HUDEP-2 (cell line): ENCODE measurements around the gene DFFA.
"Not testable (repeated sequence)": the region's sequence is repeated elsewhere in the genome, so short reads cannot be mapped to it uniquely, and the experiment has no call there.

Experiments
- DNase-seq, 76 experiments: peaks; one replicate each; lab custom pipeline; 2025; ENCODE audit not compliant: unreplicated experiment in 76 of 76; lab: John Stamatoyannopoulos, UW

The DFFA gene

DNA sequence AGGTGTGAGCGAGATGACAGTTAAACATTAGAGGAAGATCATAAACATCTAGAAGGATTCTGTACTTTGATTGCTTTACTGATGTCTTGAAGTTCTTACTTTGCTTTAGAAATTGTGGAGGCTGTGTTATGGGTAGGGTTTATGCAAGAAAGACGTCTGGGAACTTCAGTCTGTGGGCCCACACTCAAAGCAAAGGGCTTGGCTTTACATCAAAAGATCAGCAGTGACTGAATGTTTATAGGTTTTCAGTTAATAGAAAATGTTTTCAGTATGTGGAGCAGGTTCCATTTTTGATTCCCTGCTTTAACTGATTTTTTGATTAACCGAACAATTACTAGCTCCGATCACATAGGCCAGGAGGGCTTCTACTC is 34.3 kb upstream of the DFFA start:
- no peak for DNase-seq

DNA sequence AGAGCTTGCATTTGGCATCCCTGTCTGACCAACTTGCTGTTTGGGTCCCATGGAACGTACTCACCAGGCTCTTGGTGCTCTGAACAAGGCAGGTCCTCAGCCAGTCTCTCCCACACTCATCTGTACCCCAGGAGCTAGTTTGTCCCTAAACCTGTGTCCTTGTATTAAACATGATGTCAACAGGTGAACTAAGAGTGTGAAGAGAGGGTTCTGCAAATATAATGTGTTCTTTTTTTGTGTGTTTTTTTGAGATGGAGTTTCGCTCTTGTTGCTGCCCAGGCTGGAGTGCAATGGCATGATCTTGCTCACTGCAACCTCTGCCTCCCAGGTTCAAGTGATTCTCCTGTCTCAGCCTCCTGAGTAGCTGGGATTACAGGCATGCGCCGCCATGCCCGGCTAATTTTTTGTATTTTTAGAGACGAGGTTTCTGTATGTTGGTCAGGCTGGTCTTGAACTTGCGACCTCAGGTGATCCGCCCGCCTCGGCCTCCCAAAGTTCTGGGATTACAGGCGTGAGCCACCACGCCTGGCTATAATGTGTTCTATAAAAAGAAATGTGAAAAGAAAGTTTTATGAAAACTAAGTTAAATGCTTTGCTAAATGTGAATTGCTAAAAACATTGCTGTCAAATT is 33.8 kb upstream of the DFFA start:
- DNase-seq, result not testable (repeated sequence)

DNA sequence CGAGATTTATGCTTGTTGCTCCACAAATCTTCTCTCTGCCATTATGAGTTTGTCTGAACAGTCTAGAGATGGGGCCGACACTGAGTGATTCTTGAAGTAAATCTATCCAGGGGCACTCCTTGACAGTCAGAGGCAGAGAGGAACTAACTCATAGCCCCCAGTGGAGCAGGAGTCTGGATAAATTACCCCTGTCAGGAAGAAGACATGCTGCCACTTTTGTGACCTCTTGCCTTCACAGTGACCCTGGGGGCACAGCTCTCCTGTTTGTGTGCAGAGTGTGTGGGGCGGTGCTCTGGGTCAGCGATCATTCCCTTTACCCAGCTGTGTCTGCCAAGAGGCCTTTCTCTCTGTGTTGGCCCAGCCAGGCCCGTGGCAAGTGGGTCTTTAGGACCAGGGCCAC is 31.9 kb upstream of the DFFA start:
- no peak for DNase-seq

DNA sequence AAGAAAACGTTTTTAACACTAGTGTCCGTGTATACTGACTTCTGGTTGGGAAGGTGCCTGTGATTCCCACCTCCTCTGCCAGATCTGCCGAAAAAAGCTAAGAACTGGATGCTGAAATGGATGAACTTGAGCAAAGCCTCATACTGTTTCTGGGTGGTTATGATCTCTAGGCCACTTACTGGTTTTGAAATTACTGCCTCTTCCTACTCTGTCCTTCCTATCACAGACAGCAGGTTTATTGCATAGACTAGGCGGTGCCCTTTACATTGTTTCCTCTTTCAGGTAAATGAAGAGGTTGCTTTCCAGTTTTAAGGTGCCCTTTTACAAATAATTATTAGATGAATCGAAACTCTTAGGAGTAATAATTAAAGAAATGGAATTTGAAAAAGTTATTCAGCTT is 29.9 kb upstream of the DFFA start:
- DNase-seq, result no peak

DNA sequence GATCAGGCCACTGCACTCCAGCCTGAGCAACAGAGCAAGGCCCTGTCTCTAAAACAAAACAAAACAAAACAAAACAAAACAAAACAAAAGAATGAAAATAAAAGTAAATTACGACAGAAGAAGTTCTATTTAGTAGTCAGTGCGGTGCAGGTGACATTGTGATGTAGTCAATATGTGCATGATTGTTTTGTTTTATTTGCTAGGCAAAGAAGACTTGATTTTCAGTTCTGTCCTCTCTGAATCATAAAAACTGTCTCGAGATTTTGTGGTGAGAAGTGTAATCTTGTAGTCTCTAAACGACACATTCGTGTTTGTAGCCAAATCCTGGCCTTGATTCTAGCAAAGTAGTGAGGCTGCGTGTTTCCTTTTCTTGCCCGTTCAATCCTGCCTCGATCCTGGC is 25.9 kb upstream of the DFFA start:
- no peak for DNase-seq

DNA sequence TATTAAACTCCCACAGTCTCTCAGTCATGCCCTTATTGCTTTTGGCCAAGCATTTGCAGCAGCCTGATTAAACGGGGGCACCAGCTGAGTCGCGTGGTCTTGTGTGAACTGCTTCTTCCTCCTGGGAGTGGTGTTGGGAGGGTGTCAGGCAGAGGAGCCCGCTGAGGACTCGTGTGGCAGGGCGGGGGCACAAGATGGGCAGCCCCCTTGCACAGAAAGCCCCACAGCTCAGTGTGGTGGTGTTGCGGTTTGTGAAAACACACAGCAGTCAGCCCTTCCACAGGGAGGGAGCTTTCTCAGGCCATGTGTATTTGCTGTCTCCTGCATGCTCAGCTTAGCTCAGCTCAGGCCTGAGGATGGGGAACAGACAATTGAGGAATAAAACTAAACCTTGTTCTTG is 24.8 kb upstream of the DFFA start:
- DNase-seq, result no peak

DNA sequence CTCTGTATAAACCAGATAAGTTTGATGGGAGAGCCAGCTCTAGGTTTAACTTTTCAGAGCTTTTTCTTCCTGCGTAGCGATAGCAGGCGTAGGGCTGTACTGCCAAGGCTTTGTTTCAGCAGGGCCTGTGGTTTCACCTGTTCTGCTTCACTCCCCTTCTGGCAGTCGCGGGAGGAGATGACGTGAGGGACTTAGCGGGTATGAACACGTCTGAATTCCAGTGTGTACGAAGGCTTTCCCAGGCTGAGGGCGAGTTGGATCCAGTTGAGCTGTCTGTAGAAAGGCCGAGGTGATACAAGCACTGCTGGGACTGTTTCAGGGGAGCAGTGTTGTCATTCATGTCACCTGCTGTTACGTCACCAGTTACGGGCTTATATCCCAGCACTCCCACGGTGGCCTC is 23.6 kb upstream of the DFFA start:
- DNase-seq, result no peak

DNA sequence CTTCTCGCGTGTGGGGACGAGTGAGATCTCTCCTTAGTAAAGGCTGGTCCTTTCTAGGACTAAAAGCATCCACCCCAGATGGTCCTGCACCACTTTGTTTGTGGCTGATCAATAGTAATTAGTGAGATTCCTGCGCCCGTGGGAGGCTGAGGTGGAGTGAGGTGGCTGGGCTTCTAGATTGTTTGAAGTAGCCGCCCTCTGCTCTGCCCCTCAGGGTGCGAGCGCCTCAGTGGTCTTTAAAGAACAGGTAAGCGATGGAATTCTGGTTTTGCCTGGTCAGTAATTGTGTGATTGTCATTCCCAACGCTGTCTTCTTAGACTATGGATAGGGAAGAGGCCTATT is 23.1 kb upstream of the DFFA start:
- no peak for DNase-seq

DNA sequence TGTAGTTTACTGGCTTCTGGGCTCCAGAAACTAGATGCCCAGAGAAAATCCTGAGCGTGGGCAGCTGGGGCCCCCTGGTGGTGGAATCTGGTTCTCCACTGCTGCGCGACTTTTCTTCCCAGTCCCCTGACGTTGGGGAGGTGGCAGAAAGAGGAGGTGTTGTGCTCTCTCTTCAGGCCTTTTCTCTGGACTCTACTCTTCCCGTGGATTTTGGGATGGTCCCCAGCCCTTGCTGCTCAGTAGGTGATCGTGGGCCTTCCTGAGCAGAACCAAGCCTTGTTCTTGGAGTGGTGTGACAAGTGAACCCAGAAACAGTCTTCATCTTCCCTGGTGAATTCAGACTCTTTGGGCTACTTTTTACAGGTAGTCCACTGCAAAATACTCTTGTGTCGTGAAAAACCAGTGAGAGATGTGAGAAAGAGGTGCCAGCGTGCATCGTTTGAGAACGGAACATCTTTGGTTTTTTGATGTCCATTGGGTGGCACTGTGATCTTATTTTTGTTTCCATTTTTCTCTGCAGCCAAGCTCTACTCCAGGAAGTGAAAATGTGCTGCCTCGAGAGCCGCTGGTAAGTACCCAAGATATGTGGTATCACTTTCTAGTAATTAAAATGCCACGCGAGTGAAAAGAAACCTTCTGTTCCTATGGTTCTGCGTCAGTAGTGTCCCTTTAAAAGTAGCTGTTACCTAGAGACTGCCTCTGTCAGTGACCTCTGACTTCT is 22.6 kb upstream of the DFFA start:
- peak in 63 of 76 experiments; percentile 3 to 78 (median 53) for DNase-seq

DNA sequence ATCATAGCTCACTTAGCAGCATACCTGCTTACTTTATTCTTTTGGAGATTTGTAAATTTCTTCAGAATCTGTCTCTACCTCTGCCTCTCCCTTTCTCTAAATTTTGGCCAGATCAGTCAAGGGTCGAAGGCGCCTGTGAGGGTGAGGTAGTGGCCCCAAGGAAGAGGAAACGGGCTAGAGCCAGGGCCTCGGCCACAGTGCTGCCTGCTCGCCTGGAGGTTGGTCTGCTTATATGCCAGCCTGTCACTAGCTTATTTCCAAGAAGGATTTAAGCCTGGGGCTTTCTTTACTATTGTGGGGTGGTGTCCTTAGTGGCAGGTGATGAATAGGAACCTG is 22.1 kb upstream of the DFFA start:
- DNase-seq, result no peak

DNA sequence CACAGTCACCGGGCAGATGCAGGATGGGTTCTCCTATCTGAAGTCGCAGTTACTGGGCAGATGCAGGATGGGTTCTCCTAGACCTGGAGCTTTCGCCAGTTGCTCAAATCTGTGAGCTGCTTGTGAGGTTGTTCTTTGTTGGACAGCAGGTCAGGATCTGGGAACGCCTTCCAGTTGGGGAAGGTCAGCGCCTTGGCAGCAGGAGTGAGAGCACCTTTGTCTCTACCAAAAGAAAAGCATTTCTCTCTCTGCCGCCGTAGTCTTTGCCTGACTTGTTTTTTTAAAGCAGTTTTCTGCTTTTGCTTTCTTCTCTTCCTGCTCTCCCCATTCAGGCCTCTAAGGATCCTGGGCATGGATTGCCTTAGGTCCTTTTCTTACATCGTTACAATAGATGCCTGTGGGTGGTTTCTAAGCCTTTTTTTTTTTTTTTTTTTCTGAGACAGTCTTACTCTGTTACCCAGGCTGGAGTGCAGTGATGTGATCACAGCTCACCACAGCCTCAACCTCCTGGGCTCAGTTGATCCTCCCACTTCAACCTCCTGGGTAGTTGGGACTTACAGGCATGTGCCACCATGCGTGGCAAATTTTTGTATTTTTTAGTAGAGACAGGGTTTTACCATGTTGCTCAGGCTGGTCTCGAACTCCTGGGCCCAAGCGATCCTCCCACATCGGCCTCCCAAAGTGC is 18.1 kb upstream of the DFFA start:
- no peak for DNase-seq

DNA sequence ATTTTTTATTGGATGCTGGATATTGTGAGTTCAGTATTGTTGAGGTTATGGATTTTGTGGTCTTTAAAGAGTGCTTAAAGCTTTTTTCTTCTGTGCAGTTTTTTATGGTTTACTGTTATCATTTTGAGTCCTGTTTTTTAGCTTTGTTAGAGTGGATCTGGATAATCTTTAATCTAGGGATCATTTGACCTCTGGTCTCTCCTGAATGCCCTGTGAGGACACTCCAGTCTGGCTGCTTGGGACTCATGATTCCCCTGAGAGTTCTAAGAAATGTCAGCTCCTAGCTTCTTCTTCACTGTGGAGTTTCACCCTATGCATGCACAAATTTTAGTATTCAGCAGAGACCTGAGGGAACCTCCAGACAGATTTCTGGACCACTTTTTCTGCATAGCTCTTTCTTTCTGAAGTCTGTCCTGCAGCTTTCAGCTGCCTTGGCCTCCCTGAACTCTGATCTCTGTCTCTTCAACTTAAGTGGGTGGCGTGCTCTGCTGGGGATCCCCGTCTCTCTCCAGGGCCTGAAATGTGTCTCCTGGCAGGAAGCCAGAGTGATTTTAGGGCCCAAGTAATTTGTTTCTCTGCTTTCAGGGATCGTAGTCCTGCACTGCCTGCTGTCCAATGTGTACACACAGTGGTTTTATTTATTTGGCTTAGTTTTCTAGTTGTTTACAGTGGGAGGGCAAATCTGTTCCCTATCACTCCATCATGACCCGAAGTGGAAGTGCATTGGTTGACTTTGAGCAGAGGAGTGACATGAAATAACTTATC is 17.1 kb upstream of the DFFA start:
- no peak for DNase-seq

DNA sequence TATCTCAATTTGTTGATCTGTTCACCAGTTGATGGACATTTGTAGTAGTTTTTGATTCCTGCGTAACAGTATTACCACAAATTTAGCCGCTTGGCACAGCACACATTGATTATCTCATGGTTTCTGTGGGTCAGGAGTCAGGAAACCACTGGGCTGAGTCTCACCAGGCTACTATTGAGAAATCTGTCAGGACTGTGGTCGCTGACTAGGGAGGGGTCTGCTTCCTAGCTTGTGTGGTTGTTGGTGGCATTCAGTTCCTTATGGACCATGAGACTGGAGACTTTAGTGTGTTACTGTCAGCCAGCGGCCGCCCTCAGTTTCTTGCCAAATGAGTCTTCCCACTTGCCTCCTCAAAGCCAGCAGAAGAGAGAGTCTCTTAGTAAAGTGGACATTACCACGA is 12.2 kb upstream of the DFFA start:
- DNase-seq, result no peak

DNA sequence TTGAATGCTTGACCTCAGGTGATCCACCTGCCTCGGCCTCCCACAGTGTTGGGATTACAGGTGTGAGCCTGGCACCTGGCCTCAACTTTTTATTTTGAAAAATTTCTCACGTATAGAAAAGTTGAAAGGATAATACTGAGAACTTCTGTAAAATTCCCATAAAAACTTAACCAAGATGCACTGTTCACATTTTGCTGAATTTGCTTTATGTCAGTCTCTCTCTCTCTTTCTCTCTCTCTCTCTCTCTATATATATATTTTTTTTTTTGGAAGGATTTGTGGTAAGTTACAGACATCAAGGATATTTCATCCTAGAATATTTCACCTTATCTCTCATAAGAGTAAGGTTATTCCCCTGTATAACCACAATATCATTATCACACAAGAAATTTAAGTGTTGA is 8.3 kb upstream of the DFFA start:
- DNase-seq, result no peak

DNA sequence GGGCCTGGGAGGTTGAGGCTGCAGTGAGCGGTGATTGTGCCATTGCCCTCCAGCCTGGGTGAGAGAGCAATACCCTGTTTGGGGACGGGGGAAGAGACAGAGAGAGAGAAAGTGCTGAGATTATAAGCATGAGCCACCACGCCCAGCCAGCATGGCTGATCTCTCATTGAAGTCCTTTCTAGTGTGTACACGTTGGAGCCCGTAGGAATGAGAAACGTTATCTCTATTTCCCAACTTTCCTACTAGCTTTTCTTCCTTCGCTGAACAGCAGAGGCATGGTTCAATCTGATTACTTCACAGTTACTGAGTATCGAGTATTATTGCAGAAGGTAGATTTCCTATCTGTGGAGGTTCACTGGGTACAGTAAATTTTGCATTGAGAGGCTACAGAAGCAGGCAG is 7.0 kb upstream of the DFFA start:
- DNase-seq, result no peak

DNA sequence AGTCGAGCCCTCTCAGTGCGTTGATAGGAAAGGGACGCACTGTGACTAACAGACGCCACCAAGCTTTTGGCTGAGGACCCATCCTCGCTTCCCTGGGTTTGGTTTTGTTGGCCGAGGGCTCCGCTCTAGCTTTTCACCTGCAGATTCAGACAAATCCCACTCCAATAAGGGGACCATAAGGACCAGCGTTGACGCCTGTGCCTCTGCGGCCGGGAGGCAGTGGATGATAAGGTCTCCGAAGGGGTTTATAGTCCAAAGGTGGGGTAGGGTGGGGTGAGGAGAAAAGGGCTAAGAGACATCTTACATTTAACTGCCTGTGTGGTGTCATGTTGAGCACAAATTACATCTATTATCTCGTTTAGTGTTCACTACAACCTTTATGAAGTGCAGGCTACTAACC is 3.2 kb upstream of the DFFA start:
- DNase-seq, result peak in 7 of 76 experiments; percentile 2 to 49 (median 26)

DNA sequence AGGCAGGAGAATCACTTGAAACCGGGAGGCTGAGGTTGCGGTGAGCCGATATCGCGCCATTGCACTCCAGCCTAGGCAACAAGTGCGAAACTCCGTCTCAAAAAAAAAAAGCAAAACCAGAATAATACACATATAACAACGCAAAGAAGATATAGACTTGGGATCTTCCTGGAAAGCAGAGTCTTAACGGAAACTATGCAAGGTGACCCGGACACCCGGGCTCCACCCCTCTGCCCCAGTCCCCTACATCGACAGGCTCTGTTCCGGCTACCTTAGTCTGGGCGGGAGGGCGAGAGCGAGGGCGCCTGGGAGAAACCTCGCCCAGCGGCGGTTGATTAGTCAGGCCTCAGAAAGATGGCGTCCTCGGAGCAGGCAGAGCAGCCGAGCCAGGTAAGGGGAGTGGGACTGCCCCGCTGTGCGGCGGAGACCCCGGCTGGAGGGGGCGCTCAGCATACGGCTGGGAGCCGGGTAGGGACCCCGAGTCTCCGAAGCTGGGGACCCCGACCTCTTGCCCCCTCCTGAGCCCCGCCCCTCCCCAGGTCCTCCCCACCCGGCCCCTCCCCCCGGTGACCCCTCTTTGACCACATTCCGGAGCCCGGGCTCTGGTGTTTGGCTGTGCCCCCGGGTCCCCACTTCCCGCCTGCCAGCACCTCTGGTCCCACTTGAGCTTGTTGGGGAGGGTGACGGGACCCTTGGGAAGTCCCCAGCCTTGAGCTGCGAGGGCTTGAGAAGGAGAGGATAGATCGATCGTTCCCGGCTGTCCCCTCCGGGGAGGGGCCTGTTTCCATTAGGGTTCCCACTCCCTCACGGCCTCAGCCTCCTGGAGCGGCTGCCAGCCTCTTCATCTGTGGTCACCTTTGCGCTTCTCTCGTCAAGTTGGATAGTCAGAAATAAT is 2.5 kb upstream of the DFFA start, which contains the start of gene PEX14:
Gene PEX14 (plus strand): TSS at position 338 of the 895 bp plus-strand sequence. CDS start 17 bp downstream, at position 355.
- DNase-seq, result peak in 74 of 76 experiments; percentile 21 to 91 (median 78)

DNA sequence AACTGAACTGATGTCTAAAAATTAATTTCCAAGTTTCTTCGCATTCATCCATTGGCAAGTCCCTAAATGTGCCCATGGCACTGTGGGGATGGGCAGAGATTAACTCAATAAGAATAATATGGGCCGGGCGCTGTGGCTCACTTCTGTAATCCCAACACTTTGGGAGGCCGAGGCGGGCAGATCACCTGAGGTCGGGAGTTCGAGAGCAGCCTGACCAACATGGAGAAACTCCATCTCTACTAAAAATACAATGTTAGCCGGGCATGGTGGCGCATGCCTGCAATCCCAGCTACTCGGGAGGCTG is 1.9 kb upstream of the DFFA start:
- DNase-seq, result not testable (repeated sequence)

DNA sequence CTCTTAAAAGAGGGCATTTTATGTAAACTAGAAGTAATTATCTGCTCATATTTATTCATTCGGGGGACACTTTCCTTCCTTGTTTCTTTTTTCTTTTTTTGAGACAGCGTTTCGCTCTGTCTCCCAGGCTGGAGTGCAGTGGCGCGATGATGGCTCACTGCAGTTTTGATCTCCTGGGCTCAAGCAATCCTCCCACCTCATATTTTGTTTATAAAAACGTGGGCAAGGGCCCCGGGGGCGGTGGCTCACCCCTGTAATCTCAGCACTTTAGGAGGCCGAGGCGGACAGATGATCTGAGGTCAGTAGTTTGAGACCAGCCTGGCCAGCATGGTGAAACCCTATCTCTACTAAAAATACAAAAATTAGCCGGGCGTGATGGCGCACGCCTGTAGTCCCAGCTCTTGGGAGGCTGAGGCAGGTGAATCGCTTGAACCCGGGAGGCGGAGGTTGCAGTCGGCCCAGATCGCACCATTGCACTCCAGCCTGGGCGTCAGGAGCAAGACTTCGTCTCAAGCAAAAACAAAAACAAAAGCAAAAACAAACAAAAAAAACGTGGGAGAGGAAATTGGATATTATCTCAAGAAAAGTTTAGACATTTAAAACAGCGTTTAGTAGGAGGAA is 926 bp upstream of the DFFA start:
- DNase-seq, result peak in 1 of 76 experiments; percentile 4
